Osteocyte (in vitro differentiated cells): ENCODE data around the gene KCNIP4. TPM values are rescaled to one million over a fixed set of nuclear protein-coding genes. Genes with fewer than 3 reads are reported as not detected.

ENCODE experiments used
- DNase-seq: peaks from one replicate; pipeline ENCODE4 v3.0.0; 2021; ENCODE audit warnings: mixed read lengths; ENCODE audit not compliant: unreplicated experiment; ENCODE audit errors: extremely low spot score
- H3K27ac Mint-ChIP-seq: one replicate; pipeline ENCODE4 v1.8.0; 2021; ENCODE audit warnings: mild to moderate bottlenecking, mixed read lengths; ENCODE audit not compliant: unreplicated experiment
- H3K27me3 Mint-ChIP-seq: one replicate; pipeline ENCODE4 v1.8.0; 2021; ENCODE audit warnings: mixed read lengths; ENCODE audit not compliant: unreplicated experiment
- H3K36me3 Mint-ChIP-seq: one replicate; pipeline ENCODE4 v1.8.0; 2021; ENCODE audit warnings: mixed read lengths; ENCODE audit not compliant: unreplicated experiment
- H3K4me1 Mint-ChIP-seq: one replicate; pipeline ENCODE4 v1.8.0; 2021; ENCODE audit warnings: mixed read lengths; ENCODE audit not compliant: unreplicated experiment
- H3K4me3 Mint-ChIP-seq: one replicate; pipeline ENCODE4 v1.8.0; 2021; ENCODE audit warnings: mild to moderate bottlenecking, moderate library complexity, mixed read lengths; ENCODE audit not compliant: unreplicated experiment
- H3K9me3 Mint-ChIP-seq: one replicate; pipeline ENCODE4 v1.8.0; 2021; ENCODE audit warnings: mixed read lengths; ENCODE audit not compliant: unreplicated experiment
- CTCF ChIP-seq: fragments of 200-600 bp; sonication (generic); IDR thresholded peaks from 2 replicates; pipeline ENCODE4 v1.5.0; 2021; ENCODE audit warnings: antibody characterized with exemption, mild to moderate bottlenecking, moderate library complexity
- total RNA-seq: library from RNA; stranded (reverse); gene quantifications from 2 replicates; pipeline ENCODE4 v1.2.1, GENCODE V29; 2021

KCNIP4 gene
- total RNA-seq, 1 donor from 2014 or later, result 0.24 TPM

DNA sequence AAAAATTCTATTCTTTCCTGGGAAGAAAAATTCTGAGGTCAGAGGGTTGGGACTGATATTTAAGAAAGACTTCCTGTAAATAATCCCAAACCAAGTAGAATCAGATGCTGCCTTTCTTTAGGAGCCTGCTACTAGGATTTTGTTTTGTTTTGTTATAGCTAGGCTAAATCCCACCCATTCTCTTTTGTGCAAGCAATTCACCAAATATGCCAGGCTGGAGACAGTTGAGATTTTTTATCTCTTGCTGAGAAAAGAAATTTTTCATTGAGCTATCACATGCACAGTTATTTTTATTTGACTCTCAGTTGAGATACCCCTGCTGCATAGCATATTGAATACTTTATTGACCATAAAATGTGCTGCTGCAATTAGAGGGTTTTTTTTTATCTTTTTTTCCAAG, 196.0 kb downstream of the KCNIP4 start:
- Mint-ChIP-seq H3K27me3 (peaks cover 29% of the 10 kb centered on the region), H3K36me3 (no peaks in the 10 kb centered on the region), H3K27ac (no peak overlapping the region), H3K4me3 (no peak overlapping the region), H3K4me1 (peaks cover 8% of the 10 kb centered on the region), H3K9me3 (no peaks in the 10 kb centered on the region)
- TF ChIP-seq CTCF, result no peak
- DNase-seq, result no peak

DNA sequence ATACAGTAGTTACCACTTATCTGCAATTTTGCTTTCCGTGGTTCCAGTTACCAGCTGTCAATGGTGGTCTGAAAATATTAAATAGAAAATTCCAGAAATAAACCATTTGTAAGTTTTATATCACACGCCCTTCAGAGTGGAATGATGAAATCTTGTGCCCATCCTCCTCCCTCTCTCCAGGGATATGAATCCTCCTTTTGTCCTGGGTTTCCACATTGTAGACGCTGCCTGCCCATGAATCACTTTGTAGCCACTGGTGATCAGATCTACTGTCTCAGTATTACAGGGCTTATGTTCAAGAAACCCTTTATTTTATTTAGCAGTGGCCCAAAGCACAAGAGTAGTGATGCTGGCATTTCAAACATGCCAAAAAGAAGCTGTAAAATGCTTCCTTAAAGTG, 198.6 kb downstream of the KCNIP4 start:
- DNase-seq, result no peak
- Mint-ChIP-seq H3K27me3 (peaks cover 31% of the 10 kb centered on the region), H3K4me1 (peaks cover 8% of the 10 kb centered on the region), H3K4me3 (no peak overlapping the region), H3K27ac (no peak overlapping the region), H3K9me3 (no peaks in the 10 kb centered on the region), H3K36me3 (no peaks in the 10 kb centered on the region)
- TF ChIP-seq CTCF, result no peak

DNA sequence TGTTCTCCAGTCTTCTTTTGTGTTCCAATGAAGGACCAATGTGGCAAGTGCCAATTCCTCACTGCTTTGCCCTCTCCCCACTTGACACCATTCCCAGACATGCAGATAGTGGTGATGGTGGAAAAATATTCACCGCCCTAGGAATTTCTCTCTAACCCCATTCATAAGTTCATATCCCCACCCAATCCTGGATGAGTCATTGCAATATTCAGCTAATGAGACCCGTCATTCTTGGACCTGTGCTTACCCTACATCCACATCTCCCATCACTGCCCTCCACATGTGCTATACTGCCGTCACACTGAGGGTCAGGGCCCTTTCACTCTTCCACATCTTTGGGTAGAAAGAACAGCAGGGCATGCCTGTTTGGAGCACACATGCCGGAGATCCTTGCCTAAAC, 199.2 kb downstream of the KCNIP4 start:
- Mint-ChIP-seq H3K4me1 (peaks cover 8% of the 10 kb centered on the region), H3K27ac (no peak overlapping the region), H3K9me3 (no peaks in the 10 kb centered on the region), H3K4me3 (no peak overlapping the region), H3K36me3 (no peaks in the 10 kb centered on the region), H3K27me3 (peaks cover 31% of the 10 kb centered on the region)
- DNase-seq, result no peak
- no peak for TF ChIP-seq CTCF

GRCh38 chr4:21744046-21744445, 204.5 kb downstream of the KCNIP4 start:
- DNase-seq, result no peak
- TF ChIP-seq CTCF, result no peak
- Mint-ChIP-seq H3K27ac (no peak overlapping the region), H3K4me3 (no peak overlapping the region), H3K4me1 (peaks cover 12% of the 10 kb centered on the region), H3K9me3 (no peaks in the 10 kb centered on the region), H3K27me3 (peaks cover 19% of the 10 kb centered on the region), H3K36me3 (no peaks in the 10 kb centered on the region)

GRCh38 chr4:21742326-21742725, 206.2 kb downstream of the KCNIP4 start:
- no peak overlapping the region for H3K4me3 Mint-ChIP-seq
- TF ChIP-seq CTCF, result no peak
- H3K27ac Mint-ChIP-seq, result no peak overlapping the region
- no peak for DNase-seq
- peaks cover 12% of the 10 kb centered on the region for H3K4me1 Mint-ChIP-seq
- H3K27me3 Mint-ChIP-seq, result peaks cover 14% of the 10 kb centered on the region
- H3K9me3 Mint-ChIP-seq, result no peaks in the 10 kb centered on the region
- H3K36me3 Mint-ChIP-seq, result no peaks in the 10 kb centered on the region
